Measurements from ENCODE around the gene NEDD8. TPM values are rescaled to one million over a fixed set of nuclear protein-coding genes. Genes with fewer than 3 reads are reported as not detected.

NEDD8 gene
- total and polyA plus RNA-seq, 2 of the 4 experiments (the other 2 are of a cell fraction): 167 to 375 TPM

DNA sequence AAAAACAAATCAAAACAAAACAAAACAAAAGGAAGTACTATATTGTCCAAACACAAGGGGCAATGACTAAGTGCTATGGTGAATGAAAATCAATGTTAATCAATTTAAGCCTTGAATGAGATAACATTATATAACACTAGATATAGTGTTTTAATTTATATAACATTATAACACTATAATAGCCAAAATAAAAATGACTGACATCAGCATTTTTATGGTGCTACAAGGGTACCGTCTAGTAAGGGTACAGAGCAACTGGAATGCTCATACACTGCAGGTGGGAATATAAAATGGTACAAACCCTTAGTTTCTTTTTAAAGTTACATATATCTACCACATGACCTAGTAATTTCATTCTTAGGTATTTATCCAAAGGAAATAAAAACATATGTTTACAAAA, 5.7 kb downstream of the NEDD8 start:
- intact Hi-C loops (cut with micrococcal nuclease) (no loop called here), in situ Hi-C loops (cut with MboI; ENCODE audit: low sequenced_read_pairs) (no loop called here), dilution Hi-C loops (cut with HindIII; ENCODE audit: low sequenced_read_pairs, unreplicated experiment) (no loop called here)
- Histone ChIP-seq H4K8ac (ENCODE audit: low read depth in 2 of 2, low read length in 2 of 2) (no peak overlapping the region), H3K14ac (replicated peaks; ENCODE audit: low read depth, low read length) (no peak overlapping the region), H2BK15ac (ENCODE audit: low read depth, low read length) (no peak overlapping the region), H2BK120ac (ENCODE audit: low read depth, low read length) (no peak overlapping the region), H3K9me3 (ENCODE audit: control insufficient read depth, insufficient read depth, low read length) (no peaks in the 10 kb centered on the region), H3K9ac (ENCODE audit: low read depth, low read length) (no peak overlapping the region), H3K4me1 (ENCODE audit: control insufficient read depth, insufficient read depth, low read length) (peaks cover 4% of the 10 kb centered on the region), H3K23ac (ENCODE audit: low read depth, low read length) (no peak overlapping the region), H3K27me3 (ENCODE audit: control insufficient read depth, insufficient read depth, low read length) (no peaks in the 10 kb centered on the region), H3K4me3 (ENCODE audit: insufficient read depth, low read depth, low read length) (no peak overlapping the region), H4K20me1 (ENCODE audit: insufficient read depth, low read length) (no peaks in the 10 kb centered on the region; the same call in 1 of the 2 replicates), H3K79me1 (ENCODE audit: low read depth in 1 of 2, low read length in 2 of 2) (peaks cover 10 to 49% of the 10 kb centered on the region in 2 experiments), H3K4me2 (ENCODE audit: low read depth, low read length) (no peak overlapping the region), H2AK5ac (ENCODE audit: low read depth, low read length) (no peak overlapping the region), H3K4ac (ENCODE audit: low read depth, low read length) (no peak overlapping the region), H3K56ac (ENCODE audit: extremely low read depth, insufficient read depth, low read length) (no peak overlapping the region), H3K36me3 (ENCODE audit: control insufficient read depth, insufficient read depth, low read length) (peaks cover 6% of the 10 kb centered on the region; the same call in 1 of the 2 replicates), H4K91ac (ENCODE audit: insufficient read depth, low read depth, low read length) (no peak overlapping the region), H2AFZ (replicated peaks; ENCODE audit: low read length, poor library complexity) (no peak overlapping the region), H3K18ac (ENCODE audit: low read depth, low read length) (no peak overlapping the region), H2AK9ac (replicated peaks; ENCODE audit: low read depth, low read length, poor library complexity) (no peak overlapping the region), H2BK20ac (ENCODE audit: low read depth, low read length) (no peak overlapping the region), H4K5ac (ENCODE audit: low read depth, low read length) (no peak overlapping the region), H3K9me1 (ENCODE audit: insufficient read depth, low read length) (peaks cover 3% of the 10 kb centered on the region; the same call in 1 of the 2 replicates), H2BK5ac (ENCODE audit: low read depth, low read length, poor library complexity, severe bottlenecking) (no peak overlapping the region), H3K27ac (ENCODE audit: insufficient read depth, low read length) (no peak overlapping the region)
- ChIA-PET POLR2A (ENCODE audit: unreplicated experiment) (no interaction called here), CTCF (interaction anchor here (2.5 kb wide), 1 partner anchor 10 kb away, joined by 7 read pairs; the partner anchor contains the start of gene MDP1)
- TF ChIP-seq SMC3 (IDR thresholded peaks at IDR 0.05; ENCODE audit: low read depth, low read length) (no peak), MAFK (IDR thresholded peaks at IDR 0.05; ENCODE audit: low read depth, low read length) (peak; percentile 95)
- DNase-seq: no peak
- no peak for ATAC-seq (ENCODE audit: low read depth)
- BruUV-seq (replicated peaks): no TSS peak
- no CpG with 5 or more reads among the region's 1 CpG for WGBS, 2 experiments (ENCODE audit: extremely low coverage in 2 of 2, insufficient read length in 1 of 2)

All from IMR-90 (cell line).